Non-pigmented ciliary epithelial cell (primary cell): ENCODE measurements around the gene PRR30.

Experiments
- DNase-seq: peaks from one replicate; pipeline ENCODE4 v3.0.0-alpha.2; 2010; ENCODE audit warnings: low read depth

The PRR30 gene

DNA sequence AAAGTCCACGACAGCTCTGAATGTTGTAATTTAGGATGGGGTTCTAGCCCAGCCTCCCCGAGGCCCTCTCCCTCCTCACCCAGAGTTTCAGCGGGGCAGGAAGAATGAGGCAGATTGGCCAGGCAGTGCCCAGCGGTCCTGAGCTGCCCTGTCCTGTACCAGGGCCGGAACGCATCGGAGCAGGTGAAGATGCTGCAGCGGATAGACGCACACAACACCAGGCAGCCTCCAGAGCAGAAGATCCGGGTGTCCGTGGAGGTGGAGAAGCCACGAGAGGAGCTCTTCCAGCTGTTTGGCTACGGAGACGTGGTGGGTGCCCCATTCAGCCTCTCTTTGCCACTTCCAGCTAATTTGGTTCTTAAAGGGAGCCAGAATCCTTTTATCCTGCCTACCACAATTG is 41.9 kb downstream of the PRR30 start:
- no peak for DNase-seq

GRCh38 chr2:27096748-27097297 is 42.4 kb downstream of the PRR30 start:
- DNase-seq, result no peak

DNA sequence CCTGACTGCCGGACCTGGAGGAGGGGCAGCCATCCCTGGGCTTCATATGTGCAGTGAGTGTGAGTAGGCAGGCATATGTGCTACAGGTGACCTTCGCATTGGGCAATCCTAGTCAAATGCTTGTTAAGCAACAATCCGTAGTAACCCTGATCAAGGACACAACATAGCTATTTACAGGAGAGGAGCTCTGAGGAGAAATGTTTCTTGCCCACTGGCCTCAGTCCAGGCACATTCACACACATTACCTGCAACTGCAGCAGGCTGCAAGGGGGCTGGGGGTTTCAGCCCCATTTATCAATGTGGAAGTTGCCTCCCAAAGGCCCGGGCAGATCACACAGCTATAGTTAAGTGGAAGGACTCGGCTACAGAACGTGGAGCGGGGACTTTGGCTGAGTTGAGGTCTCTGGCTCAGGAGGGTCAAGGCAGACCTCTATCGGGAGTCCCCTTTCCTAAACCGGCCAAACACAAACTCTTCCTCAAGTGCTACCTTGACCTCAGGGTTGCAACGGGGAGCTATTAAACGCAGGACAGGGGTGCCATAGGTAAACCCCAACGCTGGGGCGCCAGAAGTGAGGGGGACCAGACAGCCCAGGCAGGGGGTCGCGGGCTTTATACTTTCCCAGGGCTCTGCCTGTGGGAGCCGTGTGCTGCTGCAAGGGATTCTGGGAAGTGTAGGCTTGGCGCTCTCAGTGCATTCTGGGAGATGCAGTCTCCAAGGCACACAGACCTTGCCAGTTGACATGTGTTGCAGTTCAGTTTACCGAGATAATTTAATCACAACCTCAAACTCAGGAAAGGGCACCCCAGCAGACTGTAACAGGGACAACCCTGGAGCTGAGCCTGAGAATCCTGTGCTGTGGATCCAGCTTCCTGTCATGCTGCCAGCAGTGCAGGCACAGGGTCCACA is 43.2 kb downstream of the PRR30 start:
- no peak for DNase-seq

GRCh38 chr2:27095427-27095744 is 43.8 kb downstream of the PRR30 start:
- DNase-seq, result no peak

DNA sequence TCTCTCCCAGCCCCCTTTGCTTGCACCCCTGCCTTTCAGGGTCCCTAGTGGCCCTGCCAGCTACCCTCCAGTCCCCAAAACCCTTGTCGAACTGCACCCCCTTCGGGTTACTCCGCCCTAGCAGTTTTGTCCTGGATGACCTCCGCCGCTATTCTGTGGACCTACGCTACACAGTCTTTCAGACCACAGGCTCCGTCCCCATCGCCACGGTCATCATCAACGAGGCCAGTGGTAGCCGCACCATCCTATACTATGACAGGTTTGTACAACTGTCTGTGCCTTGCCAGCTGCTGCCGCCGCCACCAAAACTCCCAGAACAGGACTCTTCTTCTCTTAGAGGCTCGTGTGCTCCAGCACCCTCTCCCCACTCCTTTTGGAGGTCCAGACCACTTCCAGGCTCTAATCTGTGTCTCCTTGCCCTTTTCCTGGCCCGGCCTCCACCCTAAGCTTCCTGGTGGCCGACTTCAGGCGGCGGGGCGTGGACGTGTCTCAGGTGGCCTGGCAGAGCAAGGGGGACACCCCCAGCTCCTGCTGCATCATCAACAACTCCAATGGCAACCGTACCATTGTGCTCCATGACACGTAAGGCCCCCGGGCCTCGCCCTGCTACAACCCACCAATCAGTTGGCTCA is 44.7 kb downstream of the PRR30 start:
- DNase-seq, result no peak

- no peak for DNase-seq
Observed at GRCh38 chr2:27093430-27094352, 45.5 kb downstream of the PRR30 start.

GRCh38 chr2:27092696-27093429 is 46.3 kb downstream of the PRR30 start:
- DNase-seq, result no peak

DNA sequence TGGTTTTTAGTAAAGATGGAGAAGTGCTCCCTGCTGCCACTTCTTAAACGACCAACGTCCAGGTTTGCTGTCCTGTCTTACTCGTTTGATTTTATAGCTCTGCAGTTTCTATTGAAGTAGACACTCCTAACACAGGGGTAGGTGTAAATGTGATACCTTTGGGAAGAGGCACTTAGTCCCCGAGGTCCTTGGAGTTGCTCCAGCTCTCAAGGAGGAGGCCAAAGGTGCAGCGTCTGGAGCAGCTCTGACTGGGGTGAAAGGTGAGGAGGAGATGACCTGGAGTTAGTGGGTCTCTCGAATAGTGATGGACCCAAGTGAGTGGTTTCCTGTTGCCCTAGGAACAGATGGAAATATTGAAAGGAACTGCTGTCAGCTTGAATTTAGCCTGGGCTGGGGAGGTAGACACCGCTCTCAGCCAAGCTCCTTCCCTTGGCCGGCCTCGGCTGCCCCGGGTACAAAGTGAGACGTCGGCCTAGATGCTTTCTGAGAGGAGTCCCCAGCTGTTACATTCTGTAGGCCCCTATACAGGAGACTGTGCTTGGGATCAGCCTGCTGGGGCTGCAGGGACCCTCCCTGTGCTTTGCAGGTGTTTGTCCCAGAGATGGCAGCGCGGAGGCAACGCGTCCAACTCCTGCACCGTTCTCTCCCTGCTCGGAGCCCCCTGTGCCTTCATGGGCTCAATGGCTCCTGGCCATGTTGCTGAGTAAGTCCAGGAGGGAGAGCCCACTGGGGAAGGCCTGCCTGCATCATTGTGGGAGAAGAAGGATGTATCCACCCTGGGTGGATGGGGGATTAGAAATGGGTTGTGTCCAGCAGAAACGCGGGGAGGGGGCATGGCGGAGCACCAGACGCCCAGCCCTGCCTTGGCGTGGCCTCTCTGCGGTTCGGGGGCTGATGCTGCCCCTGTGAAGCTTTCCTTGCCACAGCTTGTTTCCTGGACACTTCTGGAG is 47.2 kb downstream of the PRR30 start:
- DNase-seq, result no peak

- no peak for DNase-seq
Observed at GRCh38 chr2:27089111-27089954, 49.9 kb downstream of the PRR30 start.

- DNase-seq, result no peak
Observed at GRCh38 chr2:27088634-27089033, 50.6 kb downstream of the PRR30 start.

DNA sequence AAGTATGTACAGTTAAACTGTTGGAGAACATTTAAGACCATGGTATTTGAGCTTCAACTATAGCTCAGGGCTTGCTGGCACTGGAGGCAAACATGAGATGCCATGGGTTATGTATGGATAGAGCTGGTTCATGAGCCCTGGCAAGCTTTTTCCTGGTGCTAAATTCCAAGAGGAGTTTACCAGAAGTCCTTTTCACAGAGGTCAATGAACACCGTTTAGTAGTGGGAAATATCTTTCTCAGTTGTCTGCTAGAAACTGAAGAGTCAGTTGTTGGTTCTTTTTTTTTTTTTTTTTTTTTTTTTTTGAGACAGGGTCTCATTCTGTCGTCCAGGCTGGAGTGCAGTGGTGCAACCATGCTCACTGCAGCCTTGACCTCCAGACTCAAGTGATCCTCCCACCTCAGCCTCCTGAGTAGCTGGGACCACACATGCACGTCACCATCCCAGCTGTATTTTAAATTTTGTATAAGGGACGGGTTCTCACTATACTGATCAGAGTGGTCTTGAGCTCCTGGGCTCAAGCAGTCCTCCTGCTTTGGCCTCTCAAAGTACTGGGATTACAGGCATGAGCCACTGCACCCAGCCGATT is 51.3 kb downstream of the PRR30 start:
- no peak for DNase-seq
